ENCODE data around the gene SORT1.

GRCh38 chr1:109379907-109380306 lies 17.8 kb downstream of the SORT1 start:
- no peak for TF ChIP-seq CEBPB (IDR thresholded peaks at IDR 0.05; ENCODE audit: low read depth, low read length)
- TF ChIP-seq, protein P1, sequence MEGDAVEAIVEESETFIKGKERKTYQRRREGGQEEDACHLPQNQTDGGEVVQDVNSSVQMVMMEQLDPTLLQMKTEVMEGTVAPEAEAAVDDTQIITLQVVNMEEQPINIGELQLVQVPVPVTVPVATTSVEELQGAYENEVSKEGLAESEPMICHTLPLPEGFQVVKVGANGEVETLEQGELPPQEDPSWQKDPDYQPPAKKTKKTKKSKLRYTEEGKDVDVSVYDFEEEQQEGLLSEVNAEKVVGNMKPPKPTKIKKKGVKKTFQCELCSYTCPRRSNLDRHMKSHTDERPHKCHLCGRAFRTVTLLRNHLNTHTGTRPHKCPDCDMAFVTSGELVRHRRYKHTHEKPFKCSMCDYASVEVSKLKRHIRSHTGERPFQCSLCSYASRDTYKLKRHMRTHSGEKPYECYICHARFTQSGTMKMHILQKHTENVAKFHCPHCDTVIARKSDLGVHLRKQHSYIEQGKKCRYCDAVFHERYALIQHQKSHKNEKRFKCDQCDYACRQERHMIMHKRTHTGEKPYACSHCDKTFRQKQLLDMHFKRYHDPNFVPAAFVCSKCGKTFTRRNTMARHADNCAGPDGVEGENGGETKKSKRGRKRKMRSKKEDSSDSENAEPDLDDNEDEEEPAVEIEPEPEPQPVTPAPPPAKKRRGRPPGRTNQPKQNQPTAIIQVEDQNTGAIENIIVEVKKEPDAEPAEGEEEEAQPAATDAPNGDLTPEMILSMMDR (conservative IDR thresholded peaks at IDR 0.05; ENCODE audit: low read depth, low read length) = no peak
- TF ChIP-seq BHLHE40 (IDR thresholded peaks at IDR 0.05; ENCODE audit: low read depth, low read length) = no peak
- no peak for TF ChIP-seq SMC3 (IDR thresholded peaks at IDR 0.05; ENCODE audit: low read depth, low read length)
- no peak for TF ChIP-seq POLR2A (IDR thresholded peaks at IDR 0.05; ENCODE audit: low read depth, low read length)
- no peak for TF ChIP-seq MAFK (IDR thresholded peaks at IDR 0.05; ENCODE audit: low read depth, low read length)
- no peak for TF ChIP-seq MAZ (IDR thresholded peaks at IDR 0.05; ENCODE audit: borderline replicate concordance, low read depth, low read length)
- no peak for TF ChIP-seq CHD1 (IDR thresholded peaks at IDR 0.05; ENCODE audit: low read depth, low read length)
- TF ChIP-seq, protein P2, sequence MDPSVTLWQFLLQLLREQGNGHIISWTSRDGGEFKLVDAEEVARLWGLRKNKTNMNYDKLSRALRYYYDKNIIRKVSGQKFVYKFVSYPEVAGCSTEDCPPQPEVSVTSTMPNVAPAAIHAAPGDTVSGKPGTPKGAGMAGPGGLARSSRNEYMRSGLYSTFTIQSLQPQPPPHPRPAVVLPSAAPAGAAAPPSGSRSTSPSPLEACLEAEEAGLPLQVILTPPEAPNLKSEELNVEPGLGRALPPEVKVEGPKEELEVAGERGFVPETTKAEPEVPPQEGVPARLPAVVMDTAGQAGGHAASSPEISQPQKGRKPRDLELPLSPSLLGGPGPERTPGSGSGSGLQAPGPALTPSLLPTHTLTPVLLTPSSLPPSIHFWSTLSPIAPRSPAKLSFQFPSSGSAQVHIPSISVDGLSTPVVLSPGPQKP (IDR thresholded peaks at IDR 0.05; ENCODE audit: borderline replicate concordance, low read depth, low read length) = no peak
- TF ChIP-seq, protein P3, sequence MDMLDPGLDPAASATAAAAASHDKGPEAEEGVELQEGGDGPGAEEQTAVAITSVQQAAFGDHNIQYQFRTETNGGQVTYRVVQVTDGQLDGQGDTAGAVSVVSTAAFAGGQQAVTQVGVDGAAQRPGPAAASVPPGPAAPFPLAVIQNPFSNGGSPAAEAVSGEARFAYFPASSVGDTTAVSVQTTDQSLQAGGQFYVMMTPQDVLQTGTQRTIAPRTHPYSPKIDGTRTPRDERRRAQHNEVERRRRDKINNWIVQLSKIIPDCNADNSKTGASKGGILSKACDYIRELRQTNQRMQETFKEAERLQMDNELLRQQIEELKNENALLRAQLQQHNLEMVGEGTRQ (IDR thresholded peaks at IDR 0.05; ENCODE audit: low read depth, low read length) = no peak
- TF ChIP-seq RCOR1 (IDR thresholded peaks at IDR 0.05; ENCODE audit: insufficient replicate concordance, low read length) = no peak
- no peak for TF ChIP-seq RAD21 (IDR thresholded peaks at IDR 0.05; ENCODE audit: low read length)
- TF ChIP-seq RFX5 (IDR thresholded peaks at IDR 0.05; ENCODE audit: low read depth, low read length) = no peak
